GM21619 (cell line): ENCODE results near the gene TP53BP1.
"Not testable (repeated sequence)": the region's sequence is repeated elsewhere in the genome, so short reads cannot be mapped to it uniquely, and the experiment has no call there.

ENCODE experiments used
- ATAC-seq: cut with Tn5 transposase; IDR thresholded peaks from one replicate; pipeline ENCODE4 v1.9.1; 2021; ENCODE audit not compliant: unreplicated experiment

TP53BP1 gene

DNA sequence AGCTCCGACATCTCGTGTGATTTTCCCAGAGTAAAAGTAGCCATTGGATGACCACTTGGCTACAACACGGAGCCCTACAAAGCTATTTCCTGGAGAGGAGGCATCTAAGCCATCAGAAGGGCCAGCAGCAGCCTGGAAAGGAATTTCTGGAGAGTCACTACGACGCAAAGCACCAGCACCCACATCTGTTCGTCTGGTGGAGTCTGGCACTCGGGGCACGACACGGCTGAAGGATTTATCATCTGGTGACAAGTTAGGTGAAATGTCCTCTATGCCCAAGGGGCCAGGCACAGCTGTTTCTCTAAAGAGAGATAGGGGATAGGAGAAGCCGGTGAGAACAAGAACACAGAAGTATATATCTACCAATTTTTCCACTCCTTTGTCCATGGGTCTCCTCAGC lies 72.5 kb downstream of the TP53BP1 start:
- no peak for ATAC-seq

DNA sequence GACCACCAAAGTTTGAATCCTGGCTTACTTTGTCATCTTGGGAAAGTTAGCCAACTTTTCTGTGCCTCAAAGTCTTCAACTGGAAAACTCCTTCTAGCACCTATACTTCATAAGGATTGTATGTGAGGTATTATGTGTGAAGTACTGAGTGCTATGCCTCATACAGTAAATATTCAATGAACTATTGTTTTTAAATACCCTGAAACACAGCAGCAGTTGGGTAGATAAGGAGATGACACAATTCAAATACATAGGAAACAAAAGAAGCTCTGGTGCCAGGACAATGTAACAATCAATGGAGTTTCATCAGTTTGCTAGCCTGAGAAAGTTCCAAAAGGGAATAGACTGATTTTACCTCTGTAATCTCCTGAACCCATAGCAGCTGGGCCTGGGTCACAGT lies 78.8 kb downstream of the TP53BP1 start:
- no peak for ATAC-seq

DNA sequence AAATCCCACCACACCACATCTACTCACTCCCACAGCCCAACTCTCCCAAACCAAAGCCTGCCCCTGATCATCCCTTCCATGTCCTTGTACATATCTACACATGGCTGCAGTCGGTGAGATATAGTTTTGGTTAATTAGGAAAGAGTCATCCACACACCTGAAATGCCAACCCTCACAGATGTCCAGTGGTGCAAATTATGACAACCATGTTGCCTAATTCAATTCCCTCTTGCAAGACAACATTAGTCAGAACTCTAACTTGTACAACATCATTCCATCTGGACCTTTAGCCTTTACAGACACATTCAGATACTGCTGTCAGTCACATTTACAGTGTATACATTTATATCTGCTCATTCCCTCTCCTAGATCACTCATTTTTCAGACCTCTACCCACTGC lies 80.9 kb downstream of the TP53BP1 start:
- ATAC-seq = no peak

DNA sequence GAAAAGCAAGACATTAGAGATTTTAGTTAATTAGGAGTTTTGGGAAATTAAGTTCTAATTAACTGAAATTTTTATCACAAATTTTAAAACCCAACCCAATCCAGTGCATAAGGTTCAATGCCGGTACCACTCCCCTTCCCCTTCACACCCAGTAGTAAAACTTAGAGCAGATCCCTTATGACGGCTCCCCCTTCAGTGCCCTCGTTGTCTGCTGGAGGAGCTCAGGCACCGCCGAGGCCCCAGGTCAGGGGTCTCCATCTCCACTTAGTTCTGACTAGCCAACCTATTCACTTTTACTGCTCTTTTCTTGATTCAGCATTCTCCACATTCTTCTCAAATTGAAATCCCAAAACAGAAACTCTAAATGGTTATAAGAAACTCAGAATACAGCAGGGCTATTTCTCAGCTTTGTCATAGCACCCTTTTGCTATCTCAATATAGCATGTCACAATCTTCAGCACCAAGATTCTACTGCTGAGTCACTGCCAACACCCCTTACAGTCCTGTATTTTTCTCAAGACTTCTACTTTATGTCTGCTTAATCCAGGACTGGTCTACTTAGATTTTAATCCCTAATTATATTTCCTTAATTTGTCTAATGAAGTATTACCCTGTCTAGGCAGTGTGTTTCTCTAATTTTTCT lies 82.3 kb downstream of the TP53BP1 start:
- ATAC-seq = no peak

DNA sequence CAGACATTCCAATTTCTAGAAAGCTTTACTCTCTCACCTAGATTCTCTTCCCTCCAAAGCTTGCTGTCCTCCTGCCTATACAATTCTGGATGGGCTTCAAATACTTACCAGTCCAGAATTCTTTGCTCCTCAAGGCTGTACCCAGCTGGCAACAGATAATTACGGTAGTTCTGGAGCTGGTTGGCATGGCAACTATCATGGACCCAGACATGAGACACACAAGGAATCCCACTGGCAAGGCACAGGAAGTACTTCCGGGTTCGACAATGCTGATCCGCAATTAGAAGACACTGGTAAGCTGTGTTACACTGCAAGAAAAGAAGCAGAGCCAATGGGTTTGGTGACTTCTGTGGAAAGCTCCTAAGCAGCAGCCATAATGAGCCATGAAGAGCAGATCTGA lies 84.2 kb downstream of the TP53BP1 start:
- ATAC-seq = no peak

DNA sequence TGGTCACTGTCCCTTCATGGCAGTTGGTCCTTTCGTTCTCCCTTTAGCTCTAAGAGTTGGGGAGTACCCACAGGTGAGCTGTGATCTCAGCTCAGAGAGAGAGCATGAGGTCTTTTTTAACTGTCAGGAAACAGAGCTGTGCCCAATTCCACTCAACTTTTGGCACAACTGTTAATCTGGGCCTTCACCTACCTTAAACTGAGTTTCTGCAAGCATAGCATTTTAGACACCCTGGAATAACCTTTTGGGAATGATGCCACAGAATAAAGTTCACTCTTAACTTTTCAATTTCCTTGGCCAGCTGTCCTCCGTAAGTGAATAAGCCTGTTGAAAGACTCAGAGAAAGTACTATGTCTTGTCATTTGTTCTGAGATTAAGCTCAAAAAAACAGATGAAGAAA lies 86.1 kb downstream of the TP53BP1 start:
- ATAC-seq = no peak

DNA sequence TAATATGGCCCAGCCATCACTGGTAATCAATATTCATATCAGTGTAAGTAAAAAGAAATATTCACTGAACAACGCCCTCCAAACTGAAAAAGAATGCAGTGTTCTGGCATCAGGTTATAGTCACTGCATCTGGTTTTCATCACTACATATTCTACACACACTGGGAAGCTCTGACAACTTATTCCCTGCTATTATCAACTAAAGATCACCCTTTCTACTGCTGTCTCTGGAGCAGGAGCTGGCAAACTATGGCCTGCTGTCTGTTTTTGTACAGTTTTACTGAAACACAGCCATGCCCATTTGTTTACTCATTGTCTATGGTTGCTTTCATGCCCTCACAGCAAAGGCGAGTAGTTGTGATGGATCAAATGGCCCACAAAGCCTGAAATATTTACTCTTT lies 86.8 kb downstream of the TP53BP1 start:
- ATAC-seq = no peak

DNA sequence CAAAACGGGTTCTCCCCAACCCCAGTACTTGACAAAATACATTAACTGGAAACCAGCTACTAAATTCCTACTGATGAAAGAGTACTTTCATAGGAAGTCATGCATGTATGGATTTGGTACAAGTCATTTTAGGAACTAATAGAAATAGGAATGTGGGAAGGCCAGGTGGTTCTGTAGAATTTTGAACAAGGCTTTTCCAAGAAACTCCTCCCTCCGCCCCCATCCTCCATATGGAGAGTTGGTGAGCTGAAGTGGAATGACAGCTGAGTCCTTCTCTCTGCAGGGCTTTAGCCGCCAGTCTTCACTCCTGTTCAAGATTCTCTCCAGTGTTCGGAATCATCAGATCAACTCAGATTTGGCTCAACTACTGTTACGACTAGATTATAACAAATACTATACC lies 88.8 kb downstream of the TP53BP1 start:
- ATAC-seq = no peak

DNA sequence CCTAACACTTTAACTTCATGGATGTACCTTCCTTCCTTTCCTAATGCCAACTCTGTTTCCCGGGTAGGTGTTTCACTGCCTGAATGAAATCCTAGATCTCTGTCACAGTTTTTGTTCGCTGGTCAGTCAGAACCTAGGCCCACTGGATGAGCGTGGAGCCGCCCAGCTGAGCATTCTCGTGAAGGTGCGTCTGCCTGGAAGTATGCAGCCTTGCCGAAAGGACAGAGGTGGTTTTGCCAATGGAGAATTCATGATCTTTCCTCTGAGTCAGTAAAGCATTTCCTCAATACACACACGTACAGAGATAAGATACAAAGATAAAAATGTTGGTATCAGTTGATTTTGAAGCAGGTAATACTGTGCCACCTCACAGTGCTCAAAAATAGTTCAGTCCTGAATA lies 89.3 kb downstream of the TP53BP1 start:
- no peak for ATAC-seq

DNA sequence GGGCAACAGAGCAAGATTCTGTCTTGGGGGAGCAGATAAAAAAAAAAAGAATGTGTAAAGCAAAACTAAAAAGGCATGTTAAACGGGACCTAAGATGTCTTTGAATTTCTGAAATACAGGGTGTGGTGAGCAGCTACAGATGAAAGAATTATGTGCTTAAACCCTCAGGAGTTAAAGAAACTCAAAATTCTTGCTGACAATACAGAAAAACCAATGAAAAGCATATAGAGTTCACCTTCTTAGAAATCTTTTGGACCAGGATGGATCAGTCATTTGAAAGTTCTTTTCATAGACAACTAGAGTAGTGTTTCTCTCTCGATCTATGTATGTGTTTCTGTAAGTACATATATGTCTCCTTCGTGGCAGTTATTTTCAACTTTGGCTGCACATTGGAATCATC lies 90.7 kb downstream of the TP53BP1 start:
- ATAC-seq = no peak

DNA sequence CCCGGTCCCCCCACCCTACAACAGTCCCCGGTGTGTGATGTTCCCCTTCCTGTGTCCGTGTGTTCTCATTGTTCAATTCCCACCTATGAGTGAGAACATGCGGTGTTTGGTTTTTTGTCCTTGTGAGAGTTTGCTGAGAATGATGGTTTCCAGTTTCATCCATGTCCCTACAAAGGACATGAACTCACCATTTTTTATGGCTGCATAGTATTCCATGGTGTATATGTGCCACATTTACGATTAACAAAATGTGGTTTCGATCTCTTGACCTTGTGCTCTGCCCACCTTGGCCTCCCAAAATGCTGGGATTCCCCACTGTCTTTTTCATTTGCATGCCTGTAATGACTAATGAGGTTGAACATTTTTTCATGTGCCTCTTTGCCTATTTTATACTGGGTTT lies 99.4 kb downstream of the TP53BP1 start:
- not testable (repeated sequence) for ATAC-seq

DNA sequence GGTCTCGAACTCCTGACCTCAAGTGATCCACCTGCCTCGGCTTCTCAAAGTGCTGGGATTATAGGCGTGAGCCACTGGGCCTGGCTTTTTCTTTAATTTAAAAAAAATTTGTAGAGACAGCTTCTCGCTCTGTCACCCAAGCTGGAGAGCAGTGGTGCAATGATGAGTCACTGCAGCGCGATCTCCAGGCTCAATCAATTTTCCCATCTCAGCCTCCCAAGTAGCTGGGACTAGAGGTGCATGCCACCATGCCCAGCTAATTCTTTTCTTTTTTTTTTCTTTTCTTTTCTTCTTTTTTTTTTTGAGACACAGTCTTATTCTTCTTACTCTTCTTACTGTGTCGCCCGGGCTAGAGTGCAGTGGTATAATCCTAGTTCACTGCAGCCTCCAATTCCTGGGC lies 102.2 kb downstream of the TP53BP1 start:
- ATAC-seq = no peak

DNA sequence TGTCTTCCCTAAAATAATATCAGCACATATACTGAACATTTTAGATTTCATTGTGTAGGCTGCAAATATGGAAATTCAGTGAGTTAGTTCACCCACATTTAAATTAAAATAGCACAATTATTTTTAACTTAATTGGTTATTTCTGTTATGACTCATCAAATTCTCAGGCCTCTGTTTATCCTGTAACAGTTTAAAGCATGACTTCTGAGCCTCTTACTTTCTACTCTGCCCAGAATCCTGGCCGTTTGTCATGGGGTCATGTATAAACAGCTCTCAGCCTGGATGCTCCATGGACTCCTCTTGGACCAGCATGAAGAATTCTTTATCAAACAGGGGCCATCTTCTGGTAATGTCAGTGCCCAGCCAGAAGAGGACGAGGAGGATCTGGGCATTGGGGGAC lies 109.9 kb downstream of the TP53BP1 start:
- ATAC-seq = no peak

DNA sequence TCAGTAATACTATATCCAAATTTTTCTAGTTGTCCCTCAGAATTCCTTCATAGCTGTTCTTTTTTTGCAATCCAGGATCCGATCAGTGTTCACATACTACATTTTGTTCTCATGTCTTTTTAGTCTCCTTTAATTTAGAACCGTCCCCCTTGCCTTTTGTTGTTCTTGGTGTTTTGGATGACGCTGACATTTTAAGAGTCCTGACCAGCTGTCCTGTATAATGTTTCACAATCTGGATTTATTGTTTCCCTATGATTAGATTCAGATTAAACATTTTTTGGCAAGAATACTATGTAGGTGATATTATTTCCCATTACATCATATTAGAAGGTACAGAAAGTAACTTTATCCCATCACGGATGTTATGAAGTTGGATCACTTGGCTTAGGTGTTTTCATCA lies 110.6 kb downstream of the TP53BP1 start:
- ATAC-seq = no peak

DNA sequence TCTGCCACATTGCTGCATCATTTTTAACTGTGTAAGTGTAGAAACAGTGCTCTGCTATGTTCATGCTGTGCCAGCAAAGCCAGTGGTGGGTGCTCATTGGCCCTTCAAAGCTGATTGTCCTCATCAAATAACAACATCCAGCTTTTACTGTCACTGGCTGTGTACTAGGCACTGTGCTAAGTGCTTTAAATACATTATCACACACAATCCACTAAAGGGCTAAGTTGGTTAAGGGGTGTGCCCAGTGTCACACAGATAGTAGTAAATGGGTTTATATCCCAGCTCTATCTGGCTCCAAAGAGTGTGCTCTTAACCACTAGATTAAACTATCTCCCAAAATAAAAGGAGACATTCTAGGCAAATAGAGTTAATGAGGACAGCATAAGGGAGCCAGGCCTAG lies 114.4 kb downstream of the TP53BP1 start:
- no peak for ATAC-seq

DNA sequence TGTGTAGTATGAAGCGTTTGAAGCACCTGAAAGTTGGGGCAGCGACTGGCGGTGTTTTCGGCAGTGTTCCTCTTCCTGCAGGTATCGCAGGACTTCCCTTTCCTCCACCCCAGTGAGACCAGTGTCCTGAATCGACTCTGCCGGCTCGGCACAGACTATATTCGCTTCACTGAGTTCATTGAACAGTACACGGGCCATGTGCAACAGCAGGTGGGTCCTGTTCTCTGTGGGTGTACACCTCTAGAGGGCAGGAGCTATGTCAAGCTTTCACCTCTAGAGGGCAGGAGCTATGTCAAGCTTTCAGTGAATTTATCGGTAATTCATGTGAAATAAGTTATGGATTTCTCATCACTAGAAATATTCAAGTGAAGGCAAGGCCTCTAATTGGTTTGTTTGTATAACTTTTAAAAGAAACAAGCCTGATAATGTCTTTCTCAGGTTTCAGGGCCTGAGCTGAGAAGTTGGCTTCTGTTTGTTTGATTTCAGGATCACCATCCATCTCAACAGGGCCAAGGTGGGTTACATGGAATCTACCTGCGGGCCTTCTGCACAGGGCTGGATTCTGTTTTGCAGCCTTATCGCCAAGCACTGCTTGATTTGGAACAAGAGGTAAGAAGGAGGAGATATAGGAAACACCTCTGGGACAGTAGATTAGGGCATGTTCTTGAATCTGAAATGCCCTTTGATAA lies 116.8 kb downstream of the TP53BP1 start:
- no peak for ATAC-seq

DNA sequence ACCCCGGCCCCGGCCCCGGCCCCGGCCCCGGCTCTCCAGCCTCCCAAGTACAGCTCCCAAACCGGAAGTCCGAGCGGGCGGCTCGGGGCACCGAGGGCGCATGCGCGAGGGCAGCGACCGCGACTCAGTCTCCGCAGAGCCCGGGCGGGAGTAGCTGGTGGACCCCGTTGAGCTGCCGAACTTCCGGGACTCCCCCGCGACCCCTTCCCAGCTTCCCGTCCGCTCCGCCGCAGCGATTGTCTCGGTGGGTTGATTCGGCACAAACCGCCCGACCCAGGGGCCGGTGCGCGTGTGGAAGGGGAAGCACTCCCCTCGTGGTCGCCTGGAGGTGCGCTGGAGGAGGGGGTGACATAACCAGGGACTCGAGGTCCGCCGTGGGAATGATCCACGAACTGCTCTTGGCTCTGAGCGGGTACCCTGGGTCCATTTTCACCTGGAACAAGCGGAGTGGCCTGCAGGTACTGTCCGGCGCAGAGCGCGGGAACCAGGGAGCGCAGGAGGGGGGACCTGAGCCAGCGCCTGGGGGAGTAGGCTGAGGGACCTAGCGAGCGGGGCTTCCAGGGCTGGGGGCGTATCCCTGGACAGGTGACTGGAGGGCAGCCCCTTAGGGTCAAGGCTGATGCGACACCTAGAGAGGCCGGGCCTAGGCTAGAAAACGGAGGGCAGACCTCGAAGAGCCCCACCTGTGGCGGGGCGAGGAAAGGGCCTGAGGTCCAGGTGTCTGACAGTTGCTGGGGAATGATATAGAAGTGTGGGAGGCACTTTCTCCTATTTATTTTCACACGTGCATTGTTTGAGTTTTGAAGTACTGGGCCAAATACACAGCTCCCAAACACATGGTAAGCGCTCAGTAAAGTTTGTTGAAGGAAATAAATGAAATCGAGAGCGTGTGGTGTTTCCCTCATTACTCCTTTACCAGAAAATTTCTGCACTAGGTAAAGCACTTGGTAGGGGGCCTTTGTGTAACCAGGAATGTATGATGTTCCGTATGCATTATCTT lies 121.7 kb downstream of the TP53BP1 start, which contains the start of the genes TUBGCP4 and ZSCAN29:
TSS of gene TUBGCP4 (plus strand) at position 127 of the 1,000 bp plus-strand sequence. CDS start at position 381, 254 bp downstream.
TSS of gene ZSCAN29 (minus strand) at position 69 of the 1,000 bp plus-strand sequence. CDS start 1,130 bp downstream, outside the sequence.
- ATAC-seq = peak; percentile 68

DNA sequence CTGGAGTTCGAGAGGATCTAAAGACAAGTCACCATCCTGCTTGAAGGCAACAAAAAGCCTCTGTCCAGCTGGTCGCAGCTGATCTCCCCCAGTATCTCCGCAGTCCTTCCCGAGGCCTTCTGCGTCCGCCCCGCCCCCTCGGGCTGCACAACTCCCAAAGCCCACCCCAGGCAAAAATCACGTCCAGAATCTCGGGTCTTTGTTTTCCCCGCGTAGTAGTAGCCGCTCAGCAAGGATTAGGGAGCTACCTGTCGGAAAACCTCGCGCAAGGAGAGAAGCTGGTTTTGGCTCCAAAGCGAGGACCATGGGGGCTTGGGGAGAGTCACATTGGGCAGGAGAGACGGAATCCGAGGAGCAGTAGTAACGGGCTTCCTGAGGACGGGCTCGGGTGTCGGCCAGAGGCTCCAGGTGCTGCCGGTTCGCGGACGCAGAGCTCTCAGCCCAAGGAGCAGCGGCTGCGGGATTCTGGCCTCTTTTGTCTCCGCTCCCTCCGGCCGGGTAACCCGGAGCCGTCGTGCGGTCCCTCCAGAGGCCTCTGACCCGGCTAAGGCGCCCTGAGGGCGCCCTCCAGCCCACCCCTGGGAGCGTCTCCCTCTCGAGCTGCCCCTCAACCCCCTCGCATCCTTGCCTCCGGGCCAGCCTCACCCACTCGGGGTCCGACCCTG lies 122.5 kb downstream of the TP53BP1 start:
- ATAC-seq = no peak

DNA sequence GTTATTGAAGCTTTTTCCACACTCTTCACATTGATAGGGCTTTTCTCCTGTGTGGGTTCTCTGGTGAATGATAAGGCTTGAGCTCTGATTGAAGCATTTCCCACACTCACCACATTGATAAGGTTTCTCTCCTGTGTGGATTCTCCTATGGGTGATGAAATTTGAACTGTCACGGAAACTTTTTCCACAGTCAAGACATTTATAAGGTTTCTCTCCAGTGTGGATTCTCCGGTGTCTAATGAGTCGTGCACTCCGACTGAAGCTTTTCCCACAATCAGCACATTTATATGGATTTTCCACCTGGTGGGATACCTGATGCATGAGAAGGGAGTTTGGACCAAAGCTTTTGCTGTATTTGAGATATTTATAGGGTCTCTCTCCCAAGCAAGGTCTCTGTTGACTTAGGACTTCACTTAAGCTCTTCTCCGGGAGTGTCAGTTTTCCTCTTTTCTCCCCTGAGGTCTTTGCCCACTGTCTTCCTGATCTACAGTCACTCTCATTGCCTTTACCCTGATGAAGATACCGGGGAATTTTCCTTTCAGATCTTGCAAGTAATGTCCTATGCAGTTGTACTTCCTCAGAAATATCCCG lies 131.5 kb downstream of the TP53BP1 start:
- no peak for ATAC-seq

DNA sequence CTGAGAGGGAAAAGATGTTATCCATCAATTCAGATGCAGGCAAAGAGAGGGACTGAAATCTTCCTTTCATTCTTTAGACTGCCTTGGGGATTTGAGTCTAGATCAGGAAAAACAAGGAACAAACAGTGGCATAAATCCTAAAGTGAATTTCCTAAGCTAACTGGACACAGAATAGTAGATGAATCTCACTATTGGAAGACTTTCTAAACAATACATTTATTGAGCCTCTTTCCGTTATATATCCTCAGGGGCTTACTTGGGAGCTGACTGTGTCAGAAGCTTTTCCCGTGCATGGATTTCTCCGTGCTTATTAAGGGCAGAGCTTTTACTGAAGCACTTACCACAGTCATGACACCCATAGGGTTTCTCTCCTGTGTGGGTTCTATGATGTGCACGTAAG lies 132.1 kb downstream of the TP53BP1 start:
- no peak for ATAC-seq
